Medulla oblongata (tissue), 1 donor: ENCODE data around the gene SLC22A7.
"Not testable (repeated sequence)": the region's sequence is repeated elsewhere in the genome, so short reads cannot be mapped to it uniquely, and the experiment has no call there.

ENCODE experiments used
- DNase-seq: peaks from one replicate; pipeline ENCODE4 v3.0.0-alpha.2; 2015; ENCODE audit errors: extremely low spot score

SLC22A7 gene

DNA sequence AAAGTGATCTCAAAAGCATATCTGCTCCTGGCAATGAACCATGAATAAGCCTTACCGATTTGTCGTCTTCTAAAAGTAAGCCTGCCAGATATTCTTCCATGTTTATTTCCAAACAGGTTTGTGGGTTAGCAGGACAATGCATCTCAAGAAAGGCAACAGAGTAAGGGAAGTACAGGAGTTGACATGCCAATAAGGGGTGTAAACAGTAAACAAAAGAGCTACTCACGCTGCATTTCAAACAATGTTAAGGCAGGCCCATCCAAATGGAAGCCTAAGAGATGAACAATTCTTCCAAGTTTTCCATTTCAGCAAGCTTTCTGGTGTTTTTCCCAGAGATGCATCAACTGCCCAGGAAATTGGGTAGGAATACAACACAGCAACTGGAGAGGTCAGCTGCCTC is 38.3 kb downstream of the SLC22A7 start:
- peak; percentile 58 for DNase-seq

DNA sequence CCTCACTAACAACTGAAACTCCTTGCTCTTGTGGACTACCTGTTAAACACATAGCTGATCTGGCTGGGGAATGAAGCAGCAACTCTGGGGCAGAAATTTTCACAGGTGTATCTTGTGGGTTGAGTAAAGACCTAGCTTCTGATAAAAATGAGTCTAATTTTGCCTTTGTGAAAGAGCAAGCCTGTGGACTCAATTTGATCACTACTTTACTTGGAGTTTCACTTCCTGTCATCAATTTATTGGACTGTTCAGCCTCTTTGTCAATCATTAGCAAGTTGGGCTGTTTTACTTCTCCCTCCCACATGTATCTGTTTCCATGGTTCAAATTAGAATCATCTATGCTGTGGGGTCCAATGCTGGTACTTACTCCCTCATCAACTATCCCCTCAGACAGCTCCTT is 40.2 kb downstream of the SLC22A7 start:
- no peak for DNase-seq

DNA sequence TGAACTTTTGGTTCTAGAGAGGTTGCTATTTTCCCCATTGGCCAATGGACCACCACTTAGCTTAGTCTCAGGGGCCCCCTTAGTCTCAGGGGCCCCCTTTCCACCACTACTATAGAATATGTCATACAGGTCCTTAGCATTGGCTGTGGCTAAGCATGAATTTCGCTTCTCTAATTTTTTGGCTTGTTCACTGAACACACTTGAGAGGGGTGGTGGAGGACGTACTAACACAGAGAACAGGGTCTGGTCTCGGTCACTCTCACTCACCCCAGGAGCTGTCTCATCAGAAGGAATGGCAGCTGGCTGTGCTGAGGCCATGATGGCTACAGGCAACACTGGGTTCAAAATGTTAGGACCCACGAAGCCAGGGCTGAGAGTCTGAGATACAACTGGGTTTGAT is 41.1 kb downstream of the SLC22A7 start:
- DNase-seq = no peak

DNA sequence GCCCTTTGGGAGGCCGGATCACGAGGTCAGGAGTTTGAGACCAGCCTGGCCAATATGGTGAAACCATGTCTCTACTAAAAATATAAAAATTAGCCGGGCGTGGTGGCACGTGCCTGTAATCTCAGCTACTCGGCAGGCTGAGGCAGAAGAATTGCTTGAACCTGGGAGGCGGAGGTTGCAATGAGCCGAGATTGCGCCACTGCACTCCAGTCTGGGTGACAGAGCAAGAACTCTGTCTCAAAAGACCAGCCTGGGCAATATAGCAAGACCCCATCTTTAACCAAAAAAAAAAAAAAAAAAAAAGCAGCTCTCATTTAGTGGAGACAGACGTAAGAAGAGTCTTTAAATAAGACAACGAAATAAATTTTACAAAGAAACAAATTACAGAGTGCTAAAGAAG is 48.2 kb downstream of the SLC22A7 start:
- not testable (repeated sequence) for DNase-seq

DNA sequence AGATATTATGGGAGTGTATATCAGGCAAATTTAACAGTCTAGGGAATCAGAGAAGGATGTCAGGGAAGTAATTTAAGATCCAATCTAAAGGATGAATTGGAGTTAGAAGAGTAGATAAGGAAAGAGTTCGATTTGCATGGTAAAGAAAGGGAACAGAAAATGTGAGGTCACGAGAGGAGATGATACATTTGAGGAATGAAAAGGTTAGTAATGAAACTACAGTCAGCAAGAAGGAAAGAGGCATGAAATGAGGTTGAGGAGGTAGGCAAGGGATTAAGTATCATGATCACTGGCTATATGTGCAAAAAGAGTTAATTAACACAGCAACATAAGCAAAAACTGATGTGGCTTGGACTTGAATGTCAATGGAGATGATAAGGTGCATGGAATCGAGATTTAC is 49.0 kb downstream of the SLC22A7 start:
- DNase-seq = no peak

DNA sequence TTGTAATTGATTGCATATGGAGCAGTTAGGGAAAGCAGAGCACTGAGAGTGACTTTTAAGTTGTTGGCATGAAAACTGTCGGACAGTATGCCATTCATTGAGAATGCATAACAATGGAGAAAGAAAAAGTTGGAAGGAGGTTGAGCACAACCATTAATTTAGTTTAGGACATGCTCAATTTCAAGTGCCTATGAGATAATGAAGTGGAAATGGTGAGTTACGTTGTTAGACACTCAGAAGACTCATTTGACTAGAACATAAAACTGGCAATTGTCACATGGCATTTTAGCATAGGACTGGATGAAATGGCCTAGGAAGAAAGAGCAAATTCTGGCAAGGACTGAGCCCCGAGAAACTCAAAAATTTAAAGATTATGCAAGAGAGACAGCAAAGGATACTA is 49.4 kb downstream of the SLC22A7 start:
- no peak for DNase-seq

DNA sequence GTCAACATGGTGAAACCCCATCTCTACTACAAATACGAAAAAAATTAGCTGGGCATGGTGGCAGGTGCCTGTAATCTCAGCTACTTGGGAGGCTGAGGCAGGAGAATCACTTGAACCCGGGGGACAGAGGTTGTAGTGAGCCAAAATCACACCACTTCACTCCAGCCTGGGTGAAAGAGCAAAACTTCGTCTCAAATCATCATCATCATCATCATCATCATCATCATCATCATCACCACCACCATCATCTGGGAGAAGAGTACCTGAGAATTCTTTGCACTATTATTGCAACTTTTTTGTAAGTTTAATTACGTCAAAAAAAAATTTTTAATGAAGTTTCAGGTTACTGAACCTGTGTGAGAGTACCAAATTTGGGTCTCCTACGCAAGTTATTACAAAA is 53.9 kb downstream of the SLC22A7 start:
- DNase-seq = not testable (repeated sequence)
